SJSA1 (cell line): Measurements from ENCODE around the gene PRF1. TPM values are rescaled to one million over a fixed set of nuclear protein-coding genes. Genes with fewer than 3 reads are reported as not detected.

ENCODE experiments used
- DNase-seq, 2 experiments: peaks; one replicate each; pipeline ENCODE4 v3.0.0-alpha.2; 2015 to 2020; ENCODE audit warnings: low spot score in 2 of 2, low read depth in 1 of 2
- H3K27ac ChIP-seq: fragments of 250-450 bp; sonication (Bioruptor Pico); 2 replicates; pipeline ENCODE4 v1.5.1; 2020; ENCODE audit warnings: mild to moderate bottlenecking, moderate library complexity
- H3K27me3 ChIP-seq: fragments of 250-450 bp; sonication (Bioruptor Pico); replicated peaks from 2 replicates; pipeline ENCODE4 v1.5.1; 2020; ENCODE audit warnings: mild to moderate bottlenecking, moderate library complexity
- H3K36me3 ChIP-seq: fragments of 250-450 bp; sonication (Bioruptor Pico); 2 replicates; pipeline ENCODE4 v1.5.1; 2020; ENCODE audit warnings: mild to moderate bottlenecking
- H3K4me1 ChIP-seq: fragments of 250-450 bp; sonication (Bioruptor Pico); replicated peaks from 2 replicates; pipeline ENCODE4 v1.6.1; 2021; ENCODE audit warnings: mild to moderate bottlenecking
- H3K4me3 ChIP-seq: fragments of 250-450 bp; sonication (Bioruptor Pico); 2 replicates; pipeline ENCODE4 v1.5.1; 2020; ENCODE audit warnings: mild to moderate bottlenecking
- H3K9me3 ChIP-seq: fragments of 250-450 bp; sonication (Bioruptor Pico); replicated peaks from 2 replicates; pipeline ENCODE4 v1.5.1; 2020; ENCODE audit warnings: mild to moderate bottlenecking
- total RNA-seq: library from RNA; depleted of rRNA; stranded (reverse); fragments of >200 nt; shearing (Covaris generic); gene quantifications from 2 replicates; pipeline ENCODE4 v1.2.3, GENCODE V29; 2014

The PRF1 gene
- total RNA-seq, 1 experiment from 2014 or later = not detected

DNA sequence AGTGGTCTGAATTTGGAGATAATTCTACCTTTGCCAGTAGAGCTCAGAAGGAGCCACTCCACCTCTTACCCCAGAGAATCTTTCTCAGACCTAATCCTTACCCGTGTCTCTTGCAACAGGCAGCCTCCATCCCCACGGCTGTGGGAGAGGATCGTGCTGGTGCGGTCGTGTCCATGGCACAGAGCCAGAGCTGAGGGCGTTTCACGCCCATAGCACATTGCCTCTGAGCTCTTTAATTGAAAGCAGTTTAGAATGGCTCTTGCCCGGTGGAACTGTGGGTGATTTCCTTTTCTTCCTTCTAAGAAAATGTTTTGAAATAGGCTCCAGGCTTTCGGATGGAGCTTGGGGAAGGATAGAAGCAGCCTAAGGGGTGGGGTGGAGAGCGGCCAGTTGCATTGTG, 41.5 kb downstream of the PRF1 start:
- no peaks in the 10 kb centered on the region for H3K27me3 ChIP-seq
- DNase-seq = no peak
- no peaks in the 10 kb centered on the region for H3K4me1 ChIP-seq
- H3K36me3 ChIP-seq = no peaks in the 10 kb centered on the region
- no peak overlapping the region for H3K27ac ChIP-seq
- H3K9me3 ChIP-seq = no peaks in the 10 kb centered on the region
- H3K4me3 ChIP-seq = no peak overlapping the region

DNA sequence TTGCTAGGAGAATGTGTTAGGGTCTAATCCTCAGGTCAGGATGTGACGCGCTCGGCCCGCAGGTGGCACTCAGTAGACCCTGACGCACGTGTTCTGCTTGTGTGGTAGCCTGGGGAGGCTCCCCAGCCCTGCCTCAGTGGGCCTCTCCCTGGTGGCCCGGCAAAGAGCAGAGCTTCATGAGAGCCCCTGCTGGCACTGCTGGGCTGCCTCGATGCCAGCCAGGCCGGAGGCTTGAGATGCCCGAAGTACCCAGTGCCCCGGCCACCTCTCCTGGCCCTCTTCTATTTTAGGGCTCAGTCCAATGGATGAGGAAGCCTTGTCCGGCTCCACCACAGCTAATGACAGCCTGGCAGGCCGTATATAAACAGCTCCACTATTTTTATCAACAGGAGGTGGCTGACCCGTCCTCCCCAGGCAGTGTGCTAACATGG, 42.0 kb downstream of the PRF1 start:
- Histone ChIP-seq H3K27me3 (no peaks in the 10 kb centered on the region), H3K4me1 (no peaks in the 10 kb centered on the region), H3K9me3 (no peaks in the 10 kb centered on the region), H3K27ac (no peak overlapping the region), H3K4me3 (no peak overlapping the region), H3K36me3 (no peaks in the 10 kb centered on the region)
- DNase-seq = no peak

DNA sequence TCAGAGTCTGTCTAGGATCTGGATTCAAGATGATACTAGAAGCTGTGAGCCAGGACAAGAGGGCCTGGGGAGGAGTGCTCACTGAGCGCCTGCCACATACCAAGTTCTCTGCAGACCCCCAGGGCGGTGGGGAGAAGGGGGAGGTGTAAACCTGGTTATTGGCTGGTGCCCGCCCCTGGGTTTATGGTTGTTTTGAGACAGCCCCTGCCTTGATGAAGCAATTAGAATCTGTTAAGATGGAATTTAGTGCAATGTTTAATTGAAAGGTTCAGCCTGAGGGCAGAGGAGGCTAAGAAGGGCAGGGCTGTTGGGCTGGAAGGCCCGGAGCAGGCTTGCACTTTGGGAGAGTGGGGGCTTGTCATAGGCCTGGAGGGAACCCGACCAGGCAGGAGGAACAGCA, 42.7 kb downstream of the PRF1 start:
- DNase-seq = no peak
- no peak overlapping the region for H3K4me3 ChIP-seq
- no peaks in the 10 kb centered on the region for H3K27me3 ChIP-seq
- no peaks in the 10 kb centered on the region for H3K9me3 ChIP-seq
- no peaks in the 10 kb centered on the region for H3K4me1 ChIP-seq
- H3K27ac ChIP-seq = no peak overlapping the region
- H3K36me3 ChIP-seq = no peaks in the 10 kb centered on the region

DNA sequence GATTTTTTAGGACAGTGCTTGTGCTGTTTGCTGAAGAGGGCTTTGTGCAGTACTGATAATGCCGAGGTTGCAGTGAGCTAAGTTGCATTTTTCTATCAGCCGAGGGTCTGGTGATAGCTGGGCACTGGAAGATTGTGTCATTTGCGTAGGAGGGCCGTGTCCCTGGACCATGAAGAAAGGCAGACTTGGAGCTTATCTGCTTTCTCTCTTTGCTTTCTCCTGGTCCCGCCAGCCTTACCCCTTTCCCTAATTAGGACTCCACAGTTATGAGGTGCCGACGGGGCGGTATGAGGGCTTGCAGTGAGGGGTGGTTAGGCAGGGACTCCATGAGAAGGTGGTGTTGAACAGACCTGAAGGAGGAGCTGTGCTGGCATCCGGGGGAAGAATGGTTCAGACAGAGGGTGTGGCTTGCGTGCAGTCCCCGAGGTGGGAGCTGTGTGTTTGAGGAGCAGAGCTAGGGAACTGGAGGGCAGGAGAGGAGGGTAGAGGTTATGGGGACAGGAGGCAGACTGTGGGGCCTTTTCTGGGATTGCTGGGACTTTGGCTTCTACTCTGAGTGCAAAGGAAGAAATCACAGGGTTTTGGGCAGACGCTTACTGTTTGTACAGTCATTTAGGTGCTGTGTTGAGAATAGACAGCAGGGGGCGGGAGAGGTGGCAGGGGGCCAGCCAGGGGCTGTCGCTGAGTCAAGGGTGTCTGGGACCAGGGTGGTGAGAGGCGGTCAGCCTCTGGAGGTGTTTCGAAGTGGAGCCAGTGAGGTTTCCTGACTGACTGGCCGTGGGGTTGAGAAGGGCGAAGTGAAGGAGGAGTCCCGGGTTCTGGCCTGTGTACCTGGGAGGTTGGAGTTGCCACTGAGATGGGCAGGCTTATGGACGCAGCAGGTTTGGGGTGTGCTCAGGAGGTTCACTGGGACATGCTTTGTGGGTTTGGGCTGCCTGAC, 43.4 kb downstream of the PRF1 start:
- no peak overlapping the region for H3K4me3 ChIP-seq
- no peak overlapping the region for H3K27ac ChIP-seq
- no peaks in the 10 kb centered on the region for H3K27me3 ChIP-seq
- no peaks in the 10 kb centered on the region for H3K36me3 ChIP-seq
- no peaks in the 10 kb centered on the region for H3K4me1 ChIP-seq
- peak; percentile 56 to 74 for DNase-seq
- H3K9me3 ChIP-seq = no peaks in the 10 kb centered on the region

DNA sequence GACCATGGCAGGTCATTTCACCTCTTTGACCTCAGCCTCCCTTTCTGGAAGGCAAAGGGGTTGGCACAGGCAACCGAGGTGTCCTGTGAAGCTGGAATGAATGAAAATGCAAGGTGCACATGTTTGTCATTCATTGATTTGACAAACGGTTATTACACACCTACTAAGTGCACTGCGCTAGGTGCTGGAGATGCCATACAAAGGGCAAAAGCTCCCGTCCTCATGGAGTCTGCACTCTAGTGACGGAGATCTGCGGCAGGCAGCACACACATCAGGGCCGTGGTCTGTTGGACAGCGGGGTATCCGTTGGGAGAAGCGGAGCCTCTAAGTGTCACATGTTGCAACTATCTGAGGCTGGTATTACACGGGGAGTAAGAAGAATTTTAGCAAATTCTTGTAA, 44.2 kb downstream of the PRF1 start:
- H3K27ac ChIP-seq = no peak overlapping the region
- H3K4me1 ChIP-seq = no peaks in the 10 kb centered on the region
- no peaks in the 10 kb centered on the region for H3K27me3 ChIP-seq
- H3K36me3 ChIP-seq = no peaks in the 10 kb centered on the region
- H3K9me3 ChIP-seq = no peaks in the 10 kb centered on the region
- no peak overlapping the region for H3K4me3 ChIP-seq
- no peak for DNase-seq

DNA sequence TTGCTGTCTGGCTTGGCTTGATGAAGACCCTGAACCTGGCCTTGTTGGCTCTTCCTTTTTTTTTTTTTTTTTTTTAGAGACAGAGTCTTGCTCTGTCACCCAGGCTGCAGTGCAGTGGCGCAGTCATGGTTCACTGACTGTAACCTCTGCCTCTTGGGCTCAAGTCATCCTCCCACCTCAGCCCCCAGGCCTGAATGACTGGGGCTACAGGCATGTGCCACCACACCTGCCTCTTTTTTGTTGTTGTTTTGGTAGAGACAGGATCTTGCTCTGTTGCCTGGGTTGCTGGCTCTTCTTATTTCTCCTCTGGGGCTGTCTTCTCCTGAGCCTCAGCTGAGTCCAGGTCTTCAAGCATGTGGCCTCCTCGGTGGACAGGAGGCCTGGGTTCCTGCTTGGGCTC, 44.7 kb downstream of the PRF1 start:
- Histone ChIP-seq H3K27ac (no peak overlapping the region), H3K27me3 (no peaks in the 10 kb centered on the region), H3K4me1 (peaks cover 3% of the 10 kb centered on the region), H3K4me3 (no peak overlapping the region), H3K36me3 (no peaks in the 10 kb centered on the region), H3K9me3 (no peaks in the 10 kb centered on the region)
- DNase-seq = no peak

DNA sequence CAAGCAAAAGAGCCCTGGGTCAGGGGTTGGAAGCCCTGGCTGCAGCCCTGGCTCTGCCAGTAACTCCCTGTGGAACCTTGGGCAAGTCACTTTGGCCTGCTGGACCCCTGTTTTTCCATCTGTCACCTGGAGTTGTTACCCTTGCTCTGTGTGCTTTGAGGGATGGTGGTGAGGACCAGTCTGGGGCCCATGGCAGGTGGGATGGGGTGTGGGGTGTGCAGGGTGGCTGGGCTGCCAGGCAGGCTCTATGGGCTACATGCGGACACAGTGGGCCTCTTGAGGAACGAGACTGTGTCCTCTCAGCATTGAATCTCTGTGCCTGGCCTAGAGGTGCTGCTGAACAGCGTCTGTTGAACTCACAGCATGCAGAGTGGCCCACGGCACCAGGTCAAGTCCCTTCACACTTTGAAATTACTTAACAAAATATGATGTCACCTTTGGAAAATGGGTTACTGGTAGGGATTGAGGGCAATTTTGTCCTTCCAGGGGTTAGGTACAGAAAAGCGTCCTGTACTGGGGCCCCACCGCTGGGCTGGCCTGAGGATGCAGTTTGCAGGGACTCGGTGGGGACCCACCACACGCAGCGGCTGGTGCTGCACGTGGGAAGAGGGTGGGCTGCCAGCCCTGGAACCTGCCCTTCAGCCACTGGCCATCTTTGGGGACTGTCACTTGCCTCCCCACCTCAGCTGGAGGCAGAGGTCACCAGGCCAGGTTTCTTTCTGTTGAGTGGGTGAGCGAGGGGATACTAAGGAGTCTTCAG, 45.3 kb downstream of the PRF1 start:
- H3K27ac ChIP-seq = no peak overlapping the region
- no peaks in the 10 kb centered on the region for H3K27me3 ChIP-seq
- peaks cover 9% of the 10 kb centered on the region for H3K4me1 ChIP-seq
- no peaks in the 10 kb centered on the region for H3K9me3 ChIP-seq
- no peaks in the 10 kb centered on the region for H3K36me3 ChIP-seq
- H3K4me3 ChIP-seq = no peak overlapping the region
- DNase-seq = no peak

DNA sequence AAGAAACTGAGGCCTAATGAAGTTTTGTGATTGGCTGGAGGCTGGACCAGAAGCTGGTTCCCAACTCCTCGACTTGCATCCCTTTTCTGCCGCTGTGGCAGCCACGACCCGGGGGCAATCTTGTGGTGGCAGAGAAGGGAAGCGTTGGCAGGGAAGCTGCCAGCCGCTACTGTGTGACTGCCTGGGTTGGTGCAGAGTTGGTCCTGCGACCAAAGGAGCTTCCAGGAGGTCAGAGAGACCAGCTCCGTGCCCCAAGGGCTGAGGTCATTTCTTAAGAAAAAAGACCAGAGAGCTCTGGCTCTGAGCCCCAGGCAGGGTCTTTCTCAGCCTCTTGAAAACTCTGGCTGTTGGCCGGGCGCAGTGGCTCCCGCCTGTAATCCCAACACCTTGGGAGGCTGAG, 47.2 kb downstream of the PRF1 start:
- Histone ChIP-seq H3K4me3 (no peak overlapping the region), H3K27ac (no peak overlapping the region), H3K36me3 (no peaks in the 10 kb centered on the region), H3K27me3 (no peaks in the 10 kb centered on the region), H3K9me3 (no peaks in the 10 kb centered on the region), H3K4me1 (peaks cover 20% of the 10 kb centered on the region)
- DNase-seq = no peak

DNA sequence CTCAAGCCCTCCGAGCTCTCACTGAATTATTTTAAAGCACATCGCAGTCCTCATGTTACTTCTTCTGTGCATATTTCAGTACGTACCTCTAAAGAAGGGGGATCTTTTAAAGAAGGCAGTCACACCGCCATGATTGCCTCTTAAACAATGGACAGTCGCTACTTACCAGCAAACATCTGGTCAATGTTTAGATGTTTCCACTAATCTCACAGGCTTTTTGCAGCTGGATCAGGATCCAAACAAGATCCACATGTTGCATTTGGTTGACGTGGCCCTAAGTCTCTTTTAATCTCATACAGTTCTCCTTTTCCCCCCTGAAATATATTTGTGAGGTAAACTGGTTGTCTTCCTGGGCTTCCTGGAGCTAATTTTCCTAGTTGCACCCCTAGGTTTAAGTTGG, 50.0 kb downstream of the PRF1 start:
- Histone ChIP-seq H3K4me3 (no peak overlapping the region), H3K36me3 (no peaks in the 10 kb centered on the region), H3K4me1 (peaks cover 20% of the 10 kb centered on the region), H3K9me3 (no peaks in the 10 kb centered on the region), H3K27ac (peak overlapping the region; percentile 59), H3K27me3 (no peaks in the 10 kb centered on the region)
- no peak for DNase-seq

DNA sequence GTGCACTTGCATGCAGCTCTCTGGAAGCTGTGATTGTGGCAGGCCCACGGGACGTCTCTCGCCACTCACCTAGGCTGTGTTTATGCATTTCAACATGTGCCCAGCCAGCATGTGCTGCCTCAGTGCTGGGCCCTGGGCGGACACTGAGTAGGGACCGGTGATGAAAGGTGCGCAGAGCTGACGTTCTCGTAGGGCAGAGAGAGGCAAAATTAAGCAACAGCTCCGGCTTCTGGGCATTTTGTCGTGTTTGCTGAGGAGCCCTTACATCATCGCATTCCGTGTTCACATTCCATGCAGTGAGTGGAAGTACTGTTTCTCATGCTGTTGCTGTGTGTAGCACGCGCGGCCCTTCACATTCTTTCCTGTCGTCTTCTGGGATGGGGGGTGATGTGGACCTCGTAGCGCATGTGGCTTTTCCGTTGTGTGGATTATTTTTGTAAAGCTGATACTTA, 50.5 kb downstream of the PRF1 start:
- H3K4me1 ChIP-seq = peaks cover 20% of the 10 kb centered on the region
- peak overlapping the region; percentile 59; the same call in 1 of the 2 replicates for H3K27ac ChIP-seq
- no peaks in the 10 kb centered on the region for H3K9me3 ChIP-seq
- H3K27me3 ChIP-seq = no peaks in the 10 kb centered on the region
- no peaks in the 10 kb centered on the region for H3K36me3 ChIP-seq
- DNase-seq = peak; percentile 76 to 79
- no peak overlapping the region for H3K4me3 ChIP-seq

DNA sequence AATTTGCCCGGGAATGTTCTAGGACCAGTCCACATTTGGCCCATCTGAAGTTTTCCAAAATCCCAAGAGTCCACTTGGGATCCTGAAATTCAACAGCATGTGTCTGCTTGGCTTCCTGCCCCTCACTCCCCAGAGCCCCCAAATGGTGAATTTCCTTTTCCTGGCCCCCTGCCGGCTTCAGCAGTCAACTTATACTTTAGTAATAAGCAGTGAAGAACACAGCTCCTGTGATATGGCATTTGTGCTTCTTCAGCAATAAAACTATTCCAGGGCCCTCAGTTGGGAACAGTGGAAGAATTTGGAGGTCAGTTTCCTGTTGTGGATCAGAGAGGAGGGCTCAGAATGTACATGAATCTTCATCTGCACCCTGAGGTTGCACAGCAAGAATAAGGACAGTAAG, 51.1 kb downstream of the PRF1 start:
- no peak overlapping the region for H3K4me3 ChIP-seq
- no peaks in the 10 kb centered on the region for H3K9me3 ChIP-seq
- peaks cover 20% of the 10 kb centered on the region for H3K4me1 ChIP-seq
- H3K36me3 ChIP-seq = no peaks in the 10 kb centered on the region
- H3K27me3 ChIP-seq = no peaks in the 10 kb centered on the region
- peak overlapping the region; percentile 21; the same call in 1 of the 2 replicates for H3K27ac ChIP-seq
- DNase-seq = no peak

DNA sequence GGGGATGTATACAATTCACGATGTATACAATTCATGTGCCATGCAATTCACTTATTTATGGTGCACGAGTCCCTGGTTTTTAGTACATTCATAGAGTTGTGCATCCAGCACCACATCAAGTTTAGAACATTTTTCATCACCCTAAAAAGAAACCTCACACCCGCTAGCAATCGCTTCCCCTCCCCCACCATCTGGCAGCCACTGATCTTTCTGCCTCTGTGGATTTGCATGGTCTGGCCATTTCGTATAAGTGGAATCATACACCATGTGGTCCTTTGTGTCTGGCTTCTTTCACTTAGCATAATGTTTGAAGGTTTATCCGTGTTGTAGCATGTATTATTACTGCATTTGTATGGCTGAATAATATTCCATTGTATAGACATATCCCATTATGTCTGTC, 52.1 kb downstream of the PRF1 start:
- H3K36me3 ChIP-seq = no peaks in the 10 kb centered on the region
- no peaks in the 10 kb centered on the region for H3K9me3 ChIP-seq
- no peak overlapping the region for H3K27ac ChIP-seq
- no peak overlapping the region for H3K4me3 ChIP-seq
- H3K4me1 ChIP-seq = peaks cover 20% of the 10 kb centered on the region
- H3K27me3 ChIP-seq = no peaks in the 10 kb centered on the region
- DNase-seq = no peak

DNA sequence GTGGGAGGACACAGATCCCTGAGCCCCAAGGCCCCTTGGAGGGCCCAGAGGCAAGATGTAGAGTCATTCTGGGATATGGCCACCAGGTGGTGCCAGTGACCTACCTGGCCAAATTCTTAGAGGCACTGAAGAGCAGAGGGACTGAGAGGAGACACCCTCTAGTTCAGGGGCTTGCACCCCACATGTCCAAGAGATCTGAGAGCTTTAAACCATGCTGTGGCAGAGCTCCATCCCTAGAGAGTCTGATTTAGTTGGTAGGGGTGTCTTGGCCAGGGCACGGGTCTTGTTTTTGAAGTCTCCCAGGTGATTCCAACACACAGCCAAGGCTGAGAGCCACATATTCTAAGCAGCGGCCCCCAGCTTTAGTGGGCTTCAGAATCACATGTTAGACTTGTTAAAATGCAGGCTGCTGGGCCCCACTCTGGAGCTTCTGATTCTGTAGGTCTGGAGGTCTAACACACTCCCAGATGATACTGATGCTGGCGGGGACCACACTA, 52.5 kb downstream of the PRF1 start:
- H3K4me3 ChIP-seq = no peak overlapping the region
- no peaks in the 10 kb centered on the region for H3K36me3 ChIP-seq
- no peaks in the 10 kb centered on the region for H3K27me3 ChIP-seq
- H3K4me1 ChIP-seq = peaks cover 20% of the 10 kb centered on the region
- peak; percentile 65 for DNase-seq
- no peaks in the 10 kb centered on the region for H3K9me3 ChIP-seq
- no peak overlapping the region for H3K27ac ChIP-seq
